ENCODE measurements around the gene USP2.

The USP2 gene

DNA sequence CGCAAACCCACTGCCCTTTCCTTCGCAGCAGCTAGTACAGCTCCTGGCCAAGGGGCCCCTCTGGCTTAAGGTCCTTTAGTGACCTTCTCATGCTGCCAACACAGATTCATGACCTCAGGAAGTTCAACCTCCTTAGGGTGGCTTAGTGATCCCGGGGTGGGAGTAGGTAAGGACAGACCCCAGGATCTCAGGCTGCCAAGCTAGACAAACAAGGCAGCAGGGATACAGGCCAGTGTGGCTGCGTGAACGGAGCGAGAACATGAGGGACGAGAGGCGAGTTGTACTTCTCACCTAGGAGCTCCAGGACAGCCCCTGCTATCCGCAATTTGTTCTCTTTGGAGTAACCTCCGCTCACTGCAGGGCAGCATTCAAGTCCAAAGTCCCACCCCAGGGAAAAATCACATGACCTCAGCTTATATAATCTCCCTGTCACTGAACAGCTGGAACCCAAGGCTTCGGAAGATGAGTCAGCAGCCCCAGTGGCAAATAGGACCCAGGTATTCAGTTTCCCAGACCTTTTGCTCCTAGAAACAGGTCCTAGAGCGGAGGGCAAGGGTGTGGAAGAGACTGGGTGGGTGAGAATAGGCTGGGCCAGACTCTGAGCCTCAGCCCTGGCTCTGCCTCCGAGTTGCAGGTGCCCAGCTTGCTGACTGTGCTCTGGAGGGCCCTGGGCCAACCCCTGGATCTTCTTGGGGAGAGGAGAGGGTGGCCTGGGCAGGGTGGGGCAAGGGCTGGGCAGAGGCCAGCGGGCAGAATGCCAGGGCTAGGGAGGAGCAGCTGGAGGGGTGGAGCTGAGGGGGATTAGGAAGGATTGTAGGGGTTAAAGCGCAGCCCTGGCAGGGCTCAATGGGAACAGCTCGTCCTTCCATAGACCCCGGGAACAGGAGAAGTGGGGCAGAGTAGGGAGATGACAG is 13.1 kb downstream of the USP2 start:
- FAIRE-seq, result no peak
- no peak for TF ChIP-seq POLR2A (IDR thresholded peaks at IDR 0.05; ENCODE audit: low read depth, low read length)
- no peak for DNase-seq (ENCODE audit: insufficient read length, low spot score)

DNA sequence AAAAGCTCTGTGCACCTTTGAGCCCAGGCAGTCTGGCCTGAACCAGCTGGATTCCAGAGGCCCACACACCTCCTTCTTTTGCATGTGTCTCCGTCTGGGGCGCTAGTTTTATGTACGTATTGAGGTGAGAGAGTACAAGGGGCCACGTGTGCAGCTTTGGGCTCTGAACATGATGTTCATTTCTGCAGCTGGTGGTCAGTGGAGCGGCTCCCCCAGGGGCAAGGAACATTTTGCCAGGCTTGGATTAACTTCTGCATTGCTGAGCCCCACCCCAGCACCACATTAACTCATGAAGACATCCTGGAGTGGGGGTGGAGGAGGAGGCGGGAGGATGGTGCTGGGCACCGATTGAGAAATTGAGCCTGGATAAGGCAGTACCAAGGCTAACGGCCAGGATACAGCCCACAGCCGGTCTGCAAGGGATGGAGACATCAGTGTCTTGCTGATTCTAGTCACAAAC is 13.8 kb downstream of the USP2 start:
- DNase-seq (ENCODE audit: insufficient read length, low spot score), result no peak
- TF ChIP-seq POLR2A (IDR thresholded peaks at IDR 0.05; ENCODE audit: low read depth, low read length), result no peak
- no peak for FAIRE-seq

DNA sequence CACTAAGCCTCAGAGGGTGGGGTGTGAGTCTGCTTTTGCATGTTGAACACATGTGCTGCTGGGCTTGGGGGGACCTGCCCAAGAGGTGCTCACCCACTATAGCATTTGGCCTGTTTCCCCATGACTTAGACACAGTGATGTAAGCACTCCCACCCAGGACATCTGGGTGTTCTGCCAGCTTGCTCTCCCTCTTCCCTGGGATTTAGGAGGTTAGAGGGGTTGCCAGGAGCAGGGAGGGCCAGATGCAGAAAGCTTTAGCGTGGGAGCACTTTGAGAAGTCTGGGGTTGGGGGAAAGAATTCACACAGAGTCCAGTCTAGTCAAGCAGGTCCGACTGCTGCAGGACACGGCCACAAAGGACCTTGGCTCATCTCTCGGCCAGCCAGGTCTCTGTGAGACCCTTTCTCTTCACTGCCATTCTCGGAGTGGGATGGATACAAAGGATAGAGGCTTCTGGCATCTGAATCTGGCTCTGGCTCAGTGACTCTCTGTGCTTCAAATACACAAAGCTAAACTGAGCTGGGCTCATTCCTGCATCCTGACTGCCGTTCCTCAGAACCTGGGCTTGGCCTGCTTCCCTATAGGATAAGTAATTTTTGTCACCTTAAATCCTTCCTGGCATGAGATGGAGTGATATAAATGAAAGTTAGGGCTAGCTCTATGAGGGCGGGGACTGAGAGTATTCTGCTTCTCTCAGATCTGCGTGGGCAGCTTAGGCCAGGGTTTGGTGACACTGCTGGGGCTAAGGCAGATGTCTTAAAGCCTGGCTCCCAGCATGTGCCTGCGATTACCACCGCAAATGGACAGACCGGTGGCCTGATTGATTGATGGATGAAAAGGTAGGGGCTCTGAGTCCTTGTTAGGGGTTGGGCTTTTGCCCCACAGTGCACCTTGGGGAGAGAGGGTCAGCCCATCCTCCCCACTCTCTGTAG is 14.5 kb downstream of the USP2 start:
- FAIRE-seq (no peak), DNase-seq (ENCODE audit: insufficient read length, low spot score) (no peak)
- no peak for TF ChIP-seq POLR2A (IDR thresholded peaks at IDR 0.05; ENCODE audit: low read depth, low read length)

- no peak for TF ChIP-seq POLR2A (IDR thresholded peaks at IDR 0.05; ENCODE audit: low read depth, low read length)
- FAIRE-seq, result no peak
- no peak for DNase-seq (ENCODE audit: insufficient read length, low spot score)
These were observed 16.4 kb downstream of the USP2 start for GRCh38 chr11:119365071-119365591.

GRCh38 chr11:119363851-119364590 is 17.5 kb downstream of the USP2 start:
- TF ChIP-seq POLR2A (IDR thresholded peaks at IDR 0.05; ENCODE audit: low read depth, low read length), result 0 out of 2 replicates have a peak, but pooled peaks have one; percentile 23
- FAIRE-seq (no peak), DNase-seq (ENCODE audit: insufficient read length, low spot score) (no peak)

- FAIRE-seq (no peak), DNase-seq (ENCODE audit: insufficient read length, low spot score) (no peak)
- TF ChIP-seq POLR2A (IDR thresholded peaks at IDR 0.05; ENCODE audit: low read depth, low read length), result no peak
These were observed 18.2 kb downstream of the USP2 start for GRCh38 chr11:119363081-119363850.

GRCh38 chr11:119362741-119363080 is 18.8 kb downstream of the USP2 start:
- TF ChIP-seq POLR2A (IDR thresholded peaks at IDR 0.05; ENCODE audit: low read depth, low read length), result no peak
- no peak for FAIRE-seq

GRCh38 chr11:119361941-119362725 is 19.4 kb downstream of the USP2 start:
- TF ChIP-seq POLR2A (IDR thresholded peaks at IDR 0.05; ENCODE audit: low read depth, low read length), result no peak
- no peak for DNase-seq (ENCODE audit: insufficient read length, low spot score)
- no peak for FAIRE-seq

More at GRCh38 chr11:119362741-119363080, 18.8 kb downstream of the USP2 start:
- DNase-seq (ENCODE audit: insufficient read length, low spot score), result no peak

GRCh38 chr11:119361056-119361787 is 20.3 kb downstream of the USP2 start:
- DNase-seq (ENCODE audit: insufficient read length, low spot score) (peak; percentile 73), FAIRE-seq (peak; percentile 20)
- no peak for TF ChIP-seq POLR2A (IDR thresholded peaks at IDR 0.05; ENCODE audit: low read depth, low read length)

DNA sequence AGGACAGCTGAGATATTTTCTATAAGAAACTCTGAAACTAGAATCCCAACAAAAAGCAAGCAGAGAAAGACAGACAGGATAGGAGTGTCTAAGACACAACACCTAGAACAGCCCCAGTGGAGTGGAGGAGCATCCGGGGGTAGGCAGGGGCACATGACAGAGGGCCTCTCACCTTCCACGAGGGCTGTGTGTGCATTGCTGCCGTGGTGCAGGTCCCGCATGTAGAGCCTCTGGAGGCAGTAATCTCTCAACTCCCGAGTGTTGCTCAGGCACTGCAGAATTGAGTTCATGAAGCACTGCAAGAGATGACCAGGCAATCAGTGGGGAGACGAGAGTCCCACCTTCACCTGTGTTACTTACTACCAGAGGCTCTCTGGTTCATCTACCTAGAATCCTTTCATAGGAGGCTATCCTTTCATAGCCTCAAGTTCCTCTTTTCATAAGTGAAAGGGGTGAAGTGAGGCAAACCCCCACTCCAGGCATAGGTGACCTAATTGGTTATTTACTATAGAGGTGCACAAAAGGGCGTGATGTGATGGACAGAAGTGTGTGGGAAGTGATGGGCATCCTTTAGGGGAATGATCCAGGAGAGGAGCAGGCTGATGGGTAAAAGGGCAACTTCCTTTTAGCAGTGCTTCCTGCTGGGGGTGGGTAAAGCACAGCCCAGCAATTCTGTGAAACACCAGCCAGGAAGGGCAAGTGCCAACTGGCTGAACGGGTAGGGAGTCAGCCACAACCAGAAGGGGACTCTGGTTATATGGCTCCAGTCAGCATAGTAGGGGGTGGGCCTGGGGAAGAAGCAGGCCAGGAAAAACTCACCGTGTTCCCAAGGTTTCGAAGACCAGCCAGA is 21.9 kb downstream of the USP2 start:
- TF ChIP-seq POLR2A (IDR thresholded peaks at IDR 0.05; ENCODE audit: low read depth, low read length), result no peak
- DNase-seq (ENCODE audit: insufficient read length, low spot score) (no peak), FAIRE-seq (no peak)

GRCh38 chr11:119357074-119357473 is 24.4 kb downstream of the USP2 start:
- FAIRE-seq (no peak), DNase-seq (ENCODE audit: insufficient read length, low spot score) (no peak)
- TF ChIP-seq POLR2A (IDR thresholded peaks at IDR 0.05; ENCODE audit: low read depth, low read length), result no peak
